Gastrocnemius medialis (tissue), 4 donors: Measurements from ENCODE around the gene DEFB131B. TPM values are rescaled to one million over a fixed set of nuclear protein-coding genes. Genes with fewer than 3 reads are reported as not detected.

Experiments
- ATAC-seq, 2 donors: fragments of 150-250 bp; one replicate each; pipeline ENCODE4 v1.9.1; 2016
- DNase-seq, 2 donors: peaks; one replicate each; pipeline ENCODE4 v3.0.0-alpha.2; 2019
- H3K27ac ChIP-seq, 4 donors: fragments of 200-600 bp; sonication (generic); 1 replicate in 1 of 4; 2 replicates in 3 of 4; pipeline ENCODE4 v1.5.1; 2016 to 2018; ENCODE audit warnings: mild to moderate bottlenecking in 2 of 4, moderate library complexity in 1 of 4
- H3K27me3 ChIP-seq, 3 donors: fragments of 200-600 bp; sonication (generic) in 2 of 3; 1 replicate in 1 of 3; 2 replicates in 2 of 3; pipeline versions ENCODE4 v1.5.1 to v1.6.0; 2016 to 2019; ENCODE audit warnings: mild to moderate bottlenecking in 1 of 3, moderate library complexity in 1 of 3
- H3K36me3 ChIP-seq, 2 donors: fragments of 200-600 bp; sonication (generic) in 1 of 2; one replicate each; pipeline ENCODE4 v1.5.1; 2017 to 2018
- H3K4me1 ChIP-seq, 2 donors: fragments of 200-600 bp; sonication (generic) in 1 of 2; one replicate each; pipeline ENCODE4 v1.5.1; 2016 to 2017; ENCODE audit warnings: mild to moderate bottlenecking in 2 of 2
- H3K4me3 ChIP-seq, 4 donors: fragments of 200-600 bp; sonication (generic) in 3 of 4; 1 replicate in 1 of 4; 2 replicates in 3 of 4; pipeline ENCODE4 v1.5.1; 2016 to 2019; ENCODE audit warnings: mild to moderate bottlenecking in 2 of 4
- H3K9me3 ChIP-seq, 3 donors: fragments of 200-600 bp; sonication (generic) in 2 of 3; 1 replicate in 1 of 3; 2 replicates in 2 of 3; pipeline ENCODE4 v1.5.1; 2016 to 2019
- POLR2A ChIP-seq, 2 donors: fragments of 450-650 bp; IDR thresholded peaks; one replicate each; pipeline ENCODE4 v1.6.1; 2017; ENCODE audit warnings: antibody characterized with exemption in 2 of 2, mild to moderate bottlenecking in 2 of 2, moderate library complexity in 2 of 2
- in situ Hi-C, 4 donors: fragments of 200-750 bp; cut with MboI; loops; one replicate each; pipeline versions ENCODE4 v1.15.0 to v1.8.0; 2017; ENCODE audit warnings: low sequenced_read_pairs in 4 of 4
- intact Hi-C: fragments of 100-400 bp; cut with DNase I; formaldehyde crosslinking; loops from one replicate; pipeline ENCODE4 v1.15.1; 2023; ENCODE audit warnings: low total_unique reads
- total RNA-seq, 4 donors: library from RNA; depleted of rRNA; stranded (reverse); fragments of >200 nt; gene quantifications; one replicate each; pipeline versions ENCODE4 v1.1.0 to v1.2.3, GENCODE V29; 2016
- TF ChIP-seq, protein P1 (sequence below), 5 experiments: fragments of 450-650 bp in 3 of 5; fragments of 200-600 bp in 2 of 5; sonication (generic) in 2 of 5; IDR thresholded peaks in 4 of 5; conservative IDR thresholded peaks in 1 of 5; 1 replicate in 4 of 5; 2 replicates in 1 of 5; pipeline ENCODE4 v1.5.1; 2016 to 2019; ENCODE audit warnings: antibody characterized with exemption in 5 of 5, mild to moderate bottlenecking in 3 of 5, moderate library complexity in 3 of 5

The DEFB131B gene
- total RNA-seq, 4 donors from 2014 or later = not detected

- no peak for ATAC-seq
- no peak overlapping the region for H3K27ac ChIP-seq
- H3K36me3 ChIP-seq = no peaks in the 10 kb centered on the region
- no peak overlapping the region for H3K4me3 ChIP-seq
- no peak for DNase-seq
- no peaks in the 10 kb centered on the region for H3K27me3 ChIP-seq
- H3K4me1 ChIP-seq = peaks cover 46 to 49% of the 10 kb centered on the region in 2 donors
- in situ Hi-C loops = no loop called here
- TF ChIP-seq, protein P1, sequence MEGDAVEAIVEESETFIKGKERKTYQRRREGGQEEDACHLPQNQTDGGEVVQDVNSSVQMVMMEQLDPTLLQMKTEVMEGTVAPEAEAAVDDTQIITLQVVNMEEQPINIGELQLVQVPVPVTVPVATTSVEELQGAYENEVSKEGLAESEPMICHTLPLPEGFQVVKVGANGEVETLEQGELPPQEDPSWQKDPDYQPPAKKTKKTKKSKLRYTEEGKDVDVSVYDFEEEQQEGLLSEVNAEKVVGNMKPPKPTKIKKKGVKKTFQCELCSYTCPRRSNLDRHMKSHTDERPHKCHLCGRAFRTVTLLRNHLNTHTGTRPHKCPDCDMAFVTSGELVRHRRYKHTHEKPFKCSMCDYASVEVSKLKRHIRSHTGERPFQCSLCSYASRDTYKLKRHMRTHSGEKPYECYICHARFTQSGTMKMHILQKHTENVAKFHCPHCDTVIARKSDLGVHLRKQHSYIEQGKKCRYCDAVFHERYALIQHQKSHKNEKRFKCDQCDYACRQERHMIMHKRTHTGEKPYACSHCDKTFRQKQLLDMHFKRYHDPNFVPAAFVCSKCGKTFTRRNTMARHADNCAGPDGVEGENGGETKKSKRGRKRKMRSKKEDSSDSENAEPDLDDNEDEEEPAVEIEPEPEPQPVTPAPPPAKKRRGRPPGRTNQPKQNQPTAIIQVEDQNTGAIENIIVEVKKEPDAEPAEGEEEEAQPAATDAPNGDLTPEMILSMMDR (IDR thresholded peaks at IDR 0.05 in 4 of 5, conservative IDR thresholded peaks at IDR 0.05 in 1 of 5) = no peak
- no peak for TF ChIP-seq POLR2A (IDR thresholded peaks at IDR 0.05)
- H3K9me3 ChIP-seq = no peaks in the 10 kb centered on the region
- intact Hi-C loops = no loop called here
Measured at GRCh38 chr11:71933141-71933933, 55.1 kb downstream of the DEFB131B start.

Other genes starting within 250 kb of the DEFB131B start
- not detected for gene DEFB108B, start 45.3 kb upstream of the DEFB131B start, total RNA-seq
- 10 to 100 TPM in 1 of 4 donors, 1 to 10 TPM in 2, under 1 TPM in 1; 0.75 to 15.9 (median 2.2) TPM for gene XNDC1N, start 50.1 kb downstream of the DEFB131B start, total RNA-seq
- gene RNF121, start 50.6 kb downstream of the DEFB131B start, total RNA-seq = 10 to 100 TPM; 25.0 to 35.5 (median 26.7) TPM
- gene IL18BP, start 120.5 kb downstream of the DEFB131B start, total RNA-seq = 1 to 10 TPM in 3 of 4 donors, under 1 TPM in 1; 0.91 to 3.0 (median 2.5) TPM
- 100 to 1,000 TPM; 163 to 272 (median 202) TPM for gene NUMA1, start 202.1 kb downstream of the DEFB131B start, total RNA-seq
- 1 to 10 TPM; 3.6 to 9.5 (median 5.3) TPM for gene LRRC51, start 202.4 kb downstream of the DEFB131B start, total RNA-seq
- gene LAMTOR1, start 224.8 kb downstream of the DEFB131B start, total RNA-seq = 100 to 1,000 TPM in 2 of 4 donors, 10 to 100 TPM in 2; 75.0 to 146 (median 104) TPM
- gene TOMT, start 227.5 kb downstream of the DEFB131B start, total RNA-seq = not detected
- gene ANAPC15, start 234.2 kb downstream of the DEFB131B start, total RNA-seq = 10 to 100 TPM; 21.2 to 39.3 (median 32.4) TPM